Liver (tissue), 3 donors: ENCODE data around the gene CPSF4.

Experiments used
- GABPA ChIP-seq, 2 donors: IDR thresholded peaks in 1 of 2; conservative IDR thresholded peaks in 1 of 2; 2 replicates each; pipeline ENCODE4 v1.6.1; 2016; ENCODE audit warnings: antibody characterized with exemption in 2 of 2, mild to moderate bottlenecking in 1 of 2, moderate library complexity in 1 of 2
- HNF4A ChIP-seq, 2 donors: conservative IDR thresholded peaks; 2 replicates each; pipeline ENCODE4 v1.6.1; 2016; ENCODE audit warnings: antibody characterized with exemption in 2 of 2, mild to moderate bottlenecking in 2 of 2
- HNF4G ChIP-seq: IDR thresholded peaks from 2 replicates; pipeline ENCODE4 v1.6.1; 2016; ENCODE audit warnings: antibody characterized with exemption
- JUND ChIP-seq, 2 donors: IDR thresholded peaks; 2 replicates each; pipeline ENCODE4 v1.6.1; 2016; ENCODE audit warnings: antibody characterized with exemption in 2 of 2
- RAD21 ChIP-seq, 2 donors: IDR thresholded peaks; 2 replicates each; pipeline ENCODE4 v1.6.1; 2016; ENCODE audit warnings: antibody characterized with exemption in 2 of 2, mild to moderate bottlenecking in 2 of 2
- SP1 ChIP-seq: IDR thresholded peaks from 2 replicates; pipeline ENCODE4 v1.6.1; 2018; ENCODE audit warnings: antibody characterized with exemption, mild to moderate bottlenecking
- TAF1 ChIP-seq: conservative IDR thresholded peaks from 2 replicates; pipeline ENCODE4 v1.6.1; 2016; ENCODE audit warnings: antibody characterized with exemption, mild to moderate bottlenecking
- YY1 ChIP-seq: IDR thresholded peaks from 2 replicates; pipeline ENCODE4 v1.6.1; 2016; ENCODE audit warnings: antibody characterized with exemption, mild to moderate bottlenecking
- TF ChIP-seq, protein P1 (sequence below): fragments of 150-350 bp; IDR thresholded peaks from 2 replicates; pipeline ENCODE4 v1.5.1; 2017; ENCODE audit warnings: improper control_type of control experiment, low read depth, low read length; ENCODE audit not compliant: missing input control
- TF ChIP-seq, protein P2 (sequence below): IDR thresholded peaks from 2 replicates; pipeline ENCODE4 v1.6.1; 2016; ENCODE audit warnings: antibody characterized with exemption, mild to moderate bottlenecking
- TF ChIP-seq, protein P3 (sequence below): IDR thresholded peaks from 2 replicates; pipeline ENCODE4 v1.6.1; 2016; ENCODE audit warnings: antibody characterized with exemption
- TF ChIP-seq, protein P4 (sequence below): IDR thresholded peaks from 2 replicates; pipeline ENCODE4 v1.6.1; 2016; ENCODE audit warnings: antibody characterized with exemption
- donor health status: healthy.
- donor health status: healthy.

DNA sequence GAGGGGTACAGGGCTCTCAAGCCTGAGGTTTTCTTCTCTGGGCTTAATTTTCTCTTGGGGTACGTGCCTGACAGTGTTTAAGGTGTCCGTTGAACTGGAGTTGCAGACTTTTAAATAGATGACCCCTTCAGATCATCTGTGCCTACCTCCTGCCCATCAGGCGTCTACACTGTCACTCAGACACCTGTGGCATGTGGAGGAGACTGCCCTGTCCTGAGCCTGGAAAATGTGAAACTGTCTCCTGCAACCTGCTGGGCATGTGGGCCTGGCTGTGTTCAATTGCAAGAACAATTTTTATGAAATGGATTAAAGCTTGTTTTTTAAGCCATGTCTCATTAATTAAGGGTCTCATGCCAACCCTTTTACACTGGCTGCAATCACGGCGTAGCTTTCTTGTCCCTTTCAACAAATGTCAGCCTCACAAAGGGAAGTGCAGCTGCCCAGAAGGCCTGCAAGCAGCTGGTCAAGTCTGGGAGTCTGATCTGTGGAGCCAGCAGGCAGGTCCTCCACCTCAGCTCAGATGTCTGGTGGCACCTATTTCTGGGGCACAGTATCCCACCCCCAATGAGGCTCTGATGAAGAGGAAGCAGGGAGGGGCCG, 18.4 kb downstream of the CPSF4 start:
- TF ChIP-seq, protein P1, sequence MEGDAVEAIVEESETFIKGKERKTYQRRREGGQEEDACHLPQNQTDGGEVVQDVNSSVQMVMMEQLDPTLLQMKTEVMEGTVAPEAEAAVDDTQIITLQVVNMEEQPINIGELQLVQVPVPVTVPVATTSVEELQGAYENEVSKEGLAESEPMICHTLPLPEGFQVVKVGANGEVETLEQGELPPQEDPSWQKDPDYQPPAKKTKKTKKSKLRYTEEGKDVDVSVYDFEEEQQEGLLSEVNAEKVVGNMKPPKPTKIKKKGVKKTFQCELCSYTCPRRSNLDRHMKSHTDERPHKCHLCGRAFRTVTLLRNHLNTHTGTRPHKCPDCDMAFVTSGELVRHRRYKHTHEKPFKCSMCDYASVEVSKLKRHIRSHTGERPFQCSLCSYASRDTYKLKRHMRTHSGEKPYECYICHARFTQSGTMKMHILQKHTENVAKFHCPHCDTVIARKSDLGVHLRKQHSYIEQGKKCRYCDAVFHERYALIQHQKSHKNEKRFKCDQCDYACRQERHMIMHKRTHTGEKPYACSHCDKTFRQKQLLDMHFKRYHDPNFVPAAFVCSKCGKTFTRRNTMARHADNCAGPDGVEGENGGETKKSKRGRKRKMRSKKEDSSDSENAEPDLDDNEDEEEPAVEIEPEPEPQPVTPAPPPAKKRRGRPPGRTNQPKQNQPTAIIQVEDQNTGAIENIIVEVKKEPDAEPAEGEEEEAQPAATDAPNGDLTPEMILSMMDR = no peak
- TF ChIP-seq, protein P2, sequence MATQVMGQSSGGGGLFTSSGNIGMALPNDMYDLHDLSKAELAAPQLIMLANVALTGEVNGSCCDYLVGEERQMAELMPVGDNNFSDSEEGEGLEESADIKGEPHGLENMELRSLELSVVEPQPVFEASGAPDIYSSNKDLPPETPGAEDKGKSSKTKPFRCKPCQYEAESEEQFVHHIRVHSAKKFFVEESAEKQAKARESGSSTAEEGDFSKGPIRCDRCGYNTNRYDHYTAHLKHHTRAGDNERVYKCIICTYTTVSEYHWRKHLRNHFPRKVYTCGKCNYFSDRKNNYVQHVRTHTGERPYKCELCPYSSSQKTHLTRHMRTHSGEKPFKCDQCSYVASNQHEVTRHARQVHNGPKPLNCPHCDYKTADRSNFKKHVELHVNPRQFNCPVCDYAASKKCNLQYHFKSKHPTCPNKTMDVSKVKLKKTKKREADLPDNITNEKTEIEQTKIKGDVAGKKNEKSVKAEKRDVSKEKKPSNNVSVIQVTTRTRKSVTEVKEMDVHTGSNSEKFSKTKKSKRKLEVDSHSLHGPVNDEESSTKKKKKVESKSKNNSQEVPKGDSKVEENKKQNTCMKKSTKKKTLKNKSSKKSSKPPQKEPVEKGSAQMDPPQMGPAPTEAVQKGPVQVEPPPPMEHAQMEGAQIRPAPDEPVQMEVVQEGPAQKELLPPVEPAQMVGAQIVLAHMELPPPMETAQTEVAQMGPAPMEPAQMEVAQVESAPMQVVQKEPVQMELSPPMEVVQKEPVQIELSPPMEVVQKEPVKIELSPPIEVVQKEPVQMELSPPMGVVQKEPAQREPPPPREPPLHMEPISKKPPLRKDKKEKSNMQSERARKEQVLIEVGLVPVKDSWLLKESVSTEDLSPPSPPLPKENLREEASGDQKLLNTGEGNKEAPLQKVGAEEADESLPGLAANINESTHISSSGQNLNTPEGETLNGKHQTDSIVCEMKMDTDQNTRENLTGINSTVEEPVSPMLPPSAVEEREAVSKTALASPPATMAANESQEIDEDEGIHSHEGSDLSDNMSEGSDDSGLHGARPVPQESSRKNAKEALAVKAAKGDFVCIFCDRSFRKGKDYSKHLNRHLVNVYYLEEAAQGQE = no peak
- no peak for TF ChIP-seq GABPA (IDR thresholded peaks at IDR 0.05 in 1 of 2, conservative IDR thresholded peaks at IDR 0.05 in 1 of 2)
- no peak for TF ChIP-seq HNF4A (conservative IDR thresholded peaks at IDR 0.05)
- TF ChIP-seq TAF1 = no peak
- TF ChIP-seq RAD21 (IDR thresholded peaks at IDR 0.05) = no peak
- TF ChIP-seq, protein P3, sequence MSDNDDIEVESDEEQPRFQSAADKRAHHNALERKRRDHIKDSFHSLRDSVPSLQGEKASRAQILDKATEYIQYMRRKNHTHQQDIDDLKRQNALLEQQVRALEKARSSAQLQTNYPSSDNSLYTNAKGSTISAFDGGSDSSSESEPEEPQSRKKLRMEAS = no peak
- TF ChIP-seq JUND (IDR thresholded peaks at IDR 0.05) = no peak
- TF ChIP-seq YY1 = no peak
- TF ChIP-seq SP1 = no peak
- TF ChIP-seq, protein P4, sequence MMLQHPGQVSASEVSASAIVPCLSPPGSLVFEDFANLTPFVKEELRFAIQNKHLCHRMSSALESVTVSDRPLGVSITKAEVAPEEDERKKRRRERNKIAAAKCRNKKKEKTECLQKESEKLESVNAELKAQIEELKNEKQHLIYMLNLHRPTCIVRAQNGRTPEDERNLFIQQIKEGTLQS = no peak
- no peak for TF ChIP-seq HNF4G
